ES-I3 (cell line): ENCODE measurements around the gene DDX25.
"Not testable (repeated sequence)": the region's sequence is repeated elsewhere in the genome, so short reads cannot be mapped to it uniquely, and the experiment has no call there.

Experiments
- H3K36me3 ChIP-seq: 2 replicates; pipeline ENCODE4 v1.6.1; 2013; ENCODE audit warnings: mild to moderate bottlenecking, low read length, control low read depth, moderate library complexity; ENCODE audit not compliant: insufficient read depth
- H3K4me1 ChIP-seq: 2 replicates; pipeline ENCODE4 v1.6.1; 2013; ENCODE audit warnings: mild to moderate bottlenecking, control low read depth, low read length; ENCODE audit not compliant: insufficient read depth
- H3K9ac ChIP-seq: 2 replicates; pipeline ENCODE4 v1.6.1; 2013; ENCODE audit warnings: low read depth, mild to moderate bottlenecking, low read length, moderate library complexity
- H3K9me3 ChIP-seq: 2 replicates; pipeline ENCODE4 v1.6.1; 2013; ENCODE audit warnings: mild to moderate bottlenecking, low read length, moderate library complexity; ENCODE audit not compliant: control insufficient read depth, insufficient read depth

The DDX25 gene

DNA sequence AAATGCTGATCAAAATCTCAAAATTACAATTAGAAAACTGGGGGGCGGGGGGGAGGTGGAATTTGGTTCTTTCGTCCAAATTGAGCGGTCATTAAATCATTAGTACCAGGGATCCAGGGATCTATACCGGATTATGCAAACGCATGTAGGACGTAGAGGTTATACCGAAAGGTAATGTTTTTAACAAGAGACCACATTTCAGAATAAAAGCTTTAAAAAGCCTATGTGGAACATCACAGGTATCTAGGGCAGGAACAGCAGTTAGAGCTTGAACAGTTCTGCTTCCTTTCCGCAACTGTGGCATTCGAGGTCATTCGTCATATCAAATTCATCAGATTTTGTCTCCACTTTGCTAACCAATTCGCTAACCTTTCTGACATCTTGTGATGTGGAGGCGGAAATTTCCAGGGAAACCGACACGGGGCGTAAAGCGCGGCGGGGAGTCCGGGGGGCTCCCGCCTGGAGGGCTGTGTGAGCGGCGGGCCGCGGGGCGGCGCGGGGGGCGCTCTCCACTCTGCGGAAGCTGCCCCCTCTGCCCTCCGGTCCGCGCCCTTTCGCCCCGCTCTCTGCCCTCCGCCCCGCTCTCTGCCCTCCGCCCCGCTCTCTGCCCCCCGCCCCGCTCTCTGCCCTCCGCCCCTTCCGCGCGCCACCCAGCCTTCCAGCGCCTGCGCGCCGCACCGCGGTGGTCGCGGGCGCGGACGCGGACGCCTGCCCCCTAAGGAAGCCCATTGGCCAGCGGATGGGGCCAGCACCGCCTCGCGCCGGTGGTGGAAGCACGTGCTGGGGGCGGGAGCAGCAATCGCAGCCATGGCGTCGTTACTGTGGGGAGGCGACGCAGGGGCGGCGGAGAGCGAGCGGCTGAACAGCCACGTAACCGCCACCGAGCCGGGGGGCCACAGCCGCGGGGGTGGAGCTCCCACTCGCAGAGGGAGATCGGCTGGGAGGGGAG is at the start of gene DDX25:
Gene DDX25 (plus strand): TSS at position 798 of the 949 bp plus-strand sequence. CDS start 10 bp downstream, at position 808.
- peak within 1 kb of the TSS; percentile 59 for H3K9ac ChIP-seq
- no peaks in the 10 kb centered on the region for H3K9me3 ChIP-seq
- H3K36me3 ChIP-seq: peaks cover 14% of the 10 kb centered on the region
- H3K4me1 ChIP-seq: no peaks in the 10 kb centered on the region

DNA sequence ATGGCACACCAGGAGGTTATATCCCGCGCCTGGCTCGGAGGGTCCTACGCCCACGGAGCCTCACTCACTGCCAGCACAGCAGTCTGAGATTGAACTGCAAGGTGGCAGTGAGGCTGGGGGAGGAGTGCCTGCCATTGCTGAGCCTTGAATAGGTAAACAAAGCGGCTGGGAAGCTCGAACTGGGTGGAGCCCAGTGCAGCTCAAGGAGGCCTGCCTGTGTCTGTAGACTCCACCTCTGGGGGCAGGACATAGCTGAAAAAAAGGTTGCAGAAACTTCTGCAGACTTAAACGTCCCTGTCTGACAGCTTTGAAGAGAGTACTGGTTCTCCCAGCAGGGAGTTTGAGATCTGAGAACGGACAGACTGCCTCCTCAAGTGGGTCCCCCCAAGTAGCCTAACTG is 46.6 kb upstream of the DDX25 start:
- not testable (repeated sequence) for H3K36me3 ChIP-seq, H3K9me3 ChIP-seq, H3K9ac ChIP-seq, H3K4me1 ChIP-seq

DNA sequence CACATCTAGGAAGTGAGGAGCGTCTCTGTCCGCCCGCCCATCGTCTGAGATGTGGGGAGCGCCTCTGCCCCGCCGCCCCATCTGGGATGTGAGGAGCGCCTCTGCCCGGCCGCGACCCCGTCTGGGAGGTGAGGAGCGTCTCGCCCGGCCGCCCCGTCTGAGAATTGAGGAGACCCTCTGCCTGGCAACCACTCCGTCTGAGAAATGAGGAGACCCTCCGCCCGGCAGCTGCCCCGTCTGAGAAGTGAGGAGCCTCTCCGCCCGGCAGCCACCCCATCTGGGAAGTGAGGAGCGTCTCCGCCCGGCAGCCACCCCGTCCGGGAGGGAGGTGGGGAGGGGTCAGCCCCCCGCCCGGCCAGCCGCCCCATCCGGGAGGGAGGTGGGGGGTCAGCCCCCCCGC is 41.5 kb upstream of the DDX25 start:
- H3K4me1 ChIP-seq, H3K36me3 ChIP-seq, H3K9ac ChIP-seq, H3K9me3 ChIP-seq: not testable (repeated sequence)

DNA sequence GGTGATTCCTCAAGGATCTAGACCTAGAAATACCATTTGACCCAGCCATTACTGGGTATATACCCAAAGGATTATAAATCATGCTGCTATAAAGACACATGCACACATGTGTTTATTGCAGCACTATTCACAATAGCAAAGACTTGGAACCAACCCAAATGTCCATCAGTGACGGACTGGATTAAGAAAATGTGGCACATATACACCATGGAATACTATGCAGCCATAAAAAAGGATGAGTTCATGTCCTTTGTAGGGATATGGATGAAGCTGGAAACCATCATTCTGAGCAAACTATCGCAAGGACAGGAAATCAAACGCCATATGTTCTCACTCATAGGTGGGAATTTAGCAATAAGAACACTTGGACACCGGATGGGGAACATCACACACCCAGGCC is 39.0 kb upstream of the DDX25 start:
- H3K4me1 ChIP-seq, H3K9me3 ChIP-seq, H3K36me3 ChIP-seq, H3K9ac ChIP-seq: not testable (repeated sequence)

DNA sequence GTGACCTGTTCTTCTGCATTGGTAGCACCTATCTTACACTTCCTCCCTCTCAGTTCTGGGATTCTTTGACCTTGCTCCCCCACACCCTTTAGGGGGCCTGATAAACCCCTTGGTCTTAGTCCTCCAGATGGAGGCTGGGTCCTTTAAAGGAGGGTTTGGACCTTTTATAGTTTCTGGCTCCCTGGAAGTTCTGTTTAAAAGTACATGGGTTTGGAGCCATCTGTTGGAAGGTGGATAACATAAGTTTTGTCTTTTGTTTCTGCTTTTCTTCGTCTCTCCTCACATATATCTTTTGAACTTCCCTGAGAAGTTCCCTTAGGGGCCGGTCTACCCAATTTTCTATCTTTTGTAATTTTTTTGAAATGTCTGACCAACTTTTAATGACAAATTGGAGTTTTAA is 34.8 kb upstream of the DDX25 start:
- Histone ChIP-seq H3K9ac (no peak overlapping the region), H3K9me3 (no peaks in the 10 kb centered on the region; the same call in 1 of the 2 replicates), H3K36me3 (no peaks in the 10 kb centered on the region), H3K4me1 (no peaks in the 10 kb centered on the region)

DNA sequence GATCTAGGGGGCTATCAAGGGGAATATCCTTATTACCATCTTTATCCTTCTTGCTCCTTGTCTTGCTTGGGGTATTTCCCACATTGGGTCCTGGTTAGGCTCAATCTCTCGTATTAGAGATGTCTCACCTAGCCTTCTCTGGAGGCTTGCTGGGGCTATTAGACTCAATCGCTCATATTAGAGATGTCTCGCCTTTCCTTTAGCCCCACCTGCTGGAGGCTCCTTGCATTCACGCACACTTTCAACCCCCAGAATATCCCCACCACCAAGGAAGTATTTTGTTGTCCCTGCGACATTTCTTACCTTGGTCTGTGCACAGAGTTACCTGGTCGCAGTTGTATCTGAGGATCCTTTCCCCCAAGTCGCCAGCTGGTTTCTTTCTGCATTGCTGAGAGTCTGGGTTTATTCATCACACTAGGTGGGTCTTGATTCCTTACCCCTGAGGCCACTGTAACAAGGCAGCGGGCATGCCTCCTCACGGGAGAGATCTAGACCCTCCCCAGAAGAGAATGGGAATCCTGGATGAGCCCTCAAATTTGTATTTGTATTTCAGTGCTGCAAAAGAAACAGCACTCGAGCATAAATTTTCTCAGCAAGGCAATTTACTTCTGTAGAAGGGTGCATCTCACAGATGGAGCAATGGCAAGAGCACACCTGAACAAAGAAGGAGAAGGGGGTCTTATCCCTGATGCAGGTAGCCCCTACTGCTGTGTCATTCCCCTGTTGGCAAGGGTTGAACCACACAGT is 32.7 kb upstream of the DDX25 start:
- Histone ChIP-seq H3K4me1 (no peaks in the 10 kb centered on the region), H3K9ac (no peak overlapping the region), H3K36me3 (no peaks in the 10 kb centered on the region), H3K9me3 (no peaks in the 10 kb centered on the region; the same call in 1 of the 2 replicates)

DNA sequence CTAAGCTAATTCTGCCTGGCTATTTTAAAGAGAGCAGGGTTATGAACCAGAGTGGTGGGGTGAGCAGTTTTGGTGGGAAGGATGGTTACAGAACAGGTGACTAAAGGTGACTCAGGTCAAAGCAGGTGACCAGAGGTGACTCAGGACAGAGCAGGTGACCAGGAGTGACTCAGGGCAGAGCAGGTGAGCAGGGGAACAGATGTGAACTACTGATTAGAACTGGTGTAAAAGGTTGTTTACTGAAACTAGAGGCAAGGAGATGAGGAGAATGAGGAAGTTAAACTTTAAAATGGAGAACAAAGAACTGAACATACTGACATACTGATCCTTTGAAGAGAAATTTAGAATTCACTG is 32.2 kb upstream of the DDX25 start:
- H3K9me3 ChIP-seq: no peaks in the 10 kb centered on the region; the same call in 1 of the 2 replicates
- H3K36me3 ChIP-seq: no peaks in the 10 kb centered on the region
- H3K4me1 ChIP-seq: no peaks in the 10 kb centered on the region
- no peak overlapping the region for H3K9ac ChIP-seq

DNA sequence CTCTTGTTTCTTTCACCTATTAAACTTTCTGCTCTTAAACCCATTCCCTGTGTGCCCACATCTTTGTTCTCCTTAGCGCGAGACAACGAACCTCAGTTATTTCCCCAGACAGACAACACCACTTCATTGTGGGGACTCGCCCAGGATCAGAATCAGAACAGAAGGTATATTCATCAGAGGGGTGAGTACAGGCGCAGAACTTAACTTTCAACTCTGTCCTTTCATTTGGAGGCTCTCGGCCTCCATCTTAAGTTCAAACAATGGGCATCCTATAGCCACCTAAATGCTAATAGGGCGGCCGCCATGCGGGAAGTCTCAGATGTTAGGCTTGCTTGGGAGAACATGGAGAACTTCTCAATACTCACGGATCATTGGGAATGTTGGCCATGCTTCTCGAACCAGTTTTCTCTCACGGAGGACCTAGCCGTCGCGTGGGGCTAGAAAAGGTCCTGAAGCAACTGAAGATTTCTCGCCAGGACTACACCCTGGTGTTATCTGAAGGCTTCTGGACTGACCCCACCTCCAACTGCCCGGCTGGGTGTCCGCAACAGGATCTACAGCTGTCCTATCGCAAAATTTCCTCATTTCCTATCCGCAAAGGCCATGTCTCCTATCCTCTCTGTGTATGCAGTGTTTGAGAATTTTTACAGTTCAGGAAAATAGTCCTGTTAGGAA is 30.3 kb upstream of the DDX25 start:
- H3K36me3 ChIP-seq: no peaks in the 10 kb centered on the region
- no peaks in the 10 kb centered on the region; the same call in 1 of the 2 replicates for H3K9me3 ChIP-seq
- no peaks in the 10 kb centered on the region for H3K4me1 ChIP-seq
- no peak overlapping the region for H3K9ac ChIP-seq

DNA sequence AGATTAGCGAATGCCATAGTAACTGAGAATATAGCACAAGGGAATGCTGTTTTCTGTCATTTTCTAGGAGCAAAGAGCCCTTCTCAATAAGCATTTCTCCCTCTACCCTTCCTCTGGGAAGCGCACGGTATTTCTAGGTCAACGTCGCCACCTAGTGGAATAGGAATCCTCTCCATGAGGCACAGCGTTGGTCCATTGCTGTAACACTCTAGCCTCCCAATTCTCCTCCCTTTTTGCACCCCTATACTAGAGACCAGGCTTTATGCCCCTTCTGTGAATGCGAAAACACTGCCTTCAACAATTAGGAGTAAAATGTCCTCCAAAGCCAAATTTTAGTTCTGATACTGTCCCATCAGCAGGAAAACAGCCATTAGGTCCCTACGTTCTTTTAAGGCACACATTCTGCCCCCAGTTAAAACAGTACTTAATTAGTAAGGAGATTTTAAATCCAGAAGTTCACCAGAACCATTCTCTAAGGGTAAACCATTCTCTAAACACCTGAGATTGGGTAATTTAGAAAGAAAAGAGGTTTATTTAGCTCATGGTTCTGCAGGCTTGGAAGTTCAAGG is 29.7 kb upstream of the DDX25 start:
- no peaks in the 10 kb centered on the region; the same call in 1 of the 2 replicates for H3K9me3 ChIP-seq
- no peaks in the 10 kb centered on the region for H3K4me1 ChIP-seq
- no peaks in the 10 kb centered on the region for H3K36me3 ChIP-seq

DNA sequence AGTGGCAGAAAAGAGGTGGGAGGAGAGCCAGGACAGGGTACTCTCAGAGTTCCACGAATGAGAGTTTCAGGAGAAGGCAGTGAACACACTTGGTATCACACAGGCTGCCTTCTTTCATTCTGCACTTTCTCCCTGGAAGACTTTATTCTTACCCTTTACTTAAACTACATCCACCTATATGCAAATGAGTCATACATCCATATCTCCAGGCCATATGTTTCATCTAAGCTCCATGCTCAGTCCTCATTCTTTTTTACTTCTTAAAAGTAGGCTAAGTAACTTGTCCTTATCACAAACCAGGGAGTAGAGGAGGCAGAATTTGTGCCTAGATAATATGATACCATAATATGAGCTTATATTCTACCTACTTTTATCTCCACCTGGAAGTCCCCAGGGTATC is 23.0 kb upstream of the DDX25 start:
- Histone ChIP-seq H3K9me3 (peaks cover 3% of the 10 kb centered on the region; the same call in 1 of the 2 replicates), H3K9ac (no peak overlapping the region), H3K4me1 (no peaks in the 10 kb centered on the region), H3K36me3 (no peaks in the 10 kb centered on the region)

More for the DNA sequence above, 29.7 kb upstream of the DDX25 start:
- no peak overlapping the region for H3K9ac ChIP-seq

DNA sequence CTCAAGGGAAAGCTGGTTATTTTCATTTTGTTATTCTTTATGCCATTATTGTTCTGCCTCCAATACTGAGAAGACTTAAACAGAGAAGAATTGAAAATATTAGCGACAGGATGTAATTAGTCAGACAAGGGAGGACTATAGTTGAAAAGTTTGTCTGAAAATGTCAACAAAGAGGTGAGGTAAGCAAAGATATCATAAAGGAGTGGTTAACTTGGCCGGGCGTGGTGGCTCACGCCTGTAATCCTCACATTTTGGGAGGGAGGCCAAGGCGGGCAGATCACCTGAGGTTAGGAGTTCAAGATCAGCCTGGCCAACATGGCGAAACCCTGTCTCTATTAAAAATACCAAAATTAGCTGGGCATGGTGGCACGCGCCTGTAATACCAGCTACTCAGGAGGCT is 20.9 kb upstream of the DDX25 start:
- H3K9me3 ChIP-seq: peaks cover 5% of the 10 kb centered on the region; the same call in 1 of the 2 replicates
- H3K36me3 ChIP-seq: no peaks in the 10 kb centered on the region
- no peak overlapping the region for H3K9ac ChIP-seq
- H3K4me1 ChIP-seq: no peaks in the 10 kb centered on the region

DNA sequence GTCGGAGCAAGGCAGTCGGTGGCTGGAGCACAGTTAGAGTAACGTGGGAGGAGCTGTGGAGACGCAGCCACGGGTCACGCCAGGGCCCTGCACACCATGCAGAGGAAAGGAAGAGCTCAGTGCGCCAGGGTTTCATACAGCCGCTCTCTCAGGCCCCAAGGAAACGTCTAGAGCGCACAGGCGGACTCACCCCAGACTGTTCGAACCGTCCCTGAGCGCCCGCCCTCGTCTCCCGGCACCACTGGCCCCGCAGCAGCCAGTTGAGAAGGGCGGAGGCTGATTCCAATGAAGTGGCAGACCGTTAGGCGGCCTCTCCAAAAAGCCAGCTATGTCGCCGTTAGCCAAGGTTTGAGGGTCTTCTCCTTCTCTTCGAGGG is 17.3 kb upstream of the DDX25 start:
- Histone ChIP-seq H3K36me3 (peaks cover 3% of the 10 kb centered on the region; the same call in 1 of the 2 replicates), H3K9me3 (peaks cover 5% of the 10 kb centered on the region; the same call in 1 of the 2 replicates), H3K9ac (peak overlapping the region; percentile 75; the same call in 1 of the 2 replicates), H3K4me1 (no peaks in the 10 kb centered on the region)

DNA sequence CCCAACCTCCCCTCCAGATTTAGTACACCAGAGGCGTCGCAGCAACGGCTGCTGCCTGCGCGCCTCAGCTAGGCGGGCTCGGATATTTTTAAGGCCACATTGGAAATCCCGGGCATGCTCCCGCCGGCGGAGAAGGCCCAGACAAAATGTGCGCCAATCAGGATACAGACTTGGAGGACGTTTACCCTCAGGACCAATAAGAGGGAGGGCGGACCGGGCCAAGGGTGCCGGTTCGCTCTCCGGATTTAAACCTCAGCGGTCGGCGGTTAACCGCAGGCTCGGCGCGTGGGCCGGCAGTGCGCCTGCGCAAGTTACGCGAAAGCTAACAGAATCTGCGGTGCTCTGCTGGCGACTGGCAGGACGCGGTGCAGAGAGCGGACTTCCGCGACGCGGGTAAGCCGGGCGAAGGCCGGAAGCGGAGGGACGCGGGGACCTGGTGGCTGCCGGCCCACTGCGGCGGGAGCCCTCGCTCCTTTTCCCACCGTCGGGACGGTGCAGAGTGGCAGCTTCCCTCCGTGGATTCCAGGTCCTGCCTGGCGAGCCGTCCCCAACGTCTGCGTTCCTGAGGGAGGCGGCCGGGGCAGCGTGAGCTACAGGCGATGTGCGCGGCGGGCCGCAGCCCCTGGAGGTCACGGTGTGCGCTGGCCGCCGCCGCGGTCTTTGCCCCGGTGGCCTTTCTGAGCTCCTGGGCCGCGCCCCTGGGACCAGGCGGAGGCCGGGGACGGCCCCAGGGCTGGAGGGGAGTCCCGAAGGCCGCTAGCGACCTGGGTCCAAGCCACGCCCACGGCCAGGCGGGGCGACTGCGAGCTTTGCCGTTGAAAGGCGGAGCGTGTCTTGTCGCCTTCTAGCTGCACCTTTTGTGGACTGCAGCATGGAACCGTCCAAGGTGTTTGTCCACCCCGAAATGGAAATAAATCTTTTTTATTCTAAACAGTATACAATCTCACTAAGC is 16.7 kb upstream of the DDX25 start, which contains the start of gene HYLS1:
Gene HYLS1 (plus strand): TSS at position 296 of the 952 bp plus-strand sequence. CDS start 11,701 bp downstream, outside the sequence.
- H3K9ac ChIP-seq: peak within 1 kb of the TSS; percentile 75
- no peaks in the 10 kb centered on the region for H3K4me1 ChIP-seq
- peaks cover 5% of the 10 kb centered on the region; the same call in 1 of the 2 replicates for H3K9me3 ChIP-seq
- peaks cover 3% of the 10 kb centered on the region; the same call in 1 of the 2 replicates for H3K36me3 ChIP-seq
